HL-60 (cell line): Measurements from ENCODE around the gene TMEM35A.

Experiments
- POLR2AphosphoS5 ChIP-seq: IDR thresholded peaks from 2 replicates; pipeline ENCODE4 v1.6.1; 2012; ENCODE audit warnings: low read depth
- TF ChIP-seq, protein P1 (sequence below): IDR thresholded peaks from one replicate; pipeline ENCODE4 v1.5.1; 2011; ENCODE audit warnings: low read length, control low read depth, inconsistent platforms; ENCODE audit not compliant: insufficient read depth
- TF ChIP-seq, protein P2 (sequence below): IDR thresholded peaks from 2 replicates; pipeline ENCODE4 v1.6.1; 2012; ENCODE audit warnings: low read depth; ENCODE audit not compliant: insufficient replicate concordance

DNA sequence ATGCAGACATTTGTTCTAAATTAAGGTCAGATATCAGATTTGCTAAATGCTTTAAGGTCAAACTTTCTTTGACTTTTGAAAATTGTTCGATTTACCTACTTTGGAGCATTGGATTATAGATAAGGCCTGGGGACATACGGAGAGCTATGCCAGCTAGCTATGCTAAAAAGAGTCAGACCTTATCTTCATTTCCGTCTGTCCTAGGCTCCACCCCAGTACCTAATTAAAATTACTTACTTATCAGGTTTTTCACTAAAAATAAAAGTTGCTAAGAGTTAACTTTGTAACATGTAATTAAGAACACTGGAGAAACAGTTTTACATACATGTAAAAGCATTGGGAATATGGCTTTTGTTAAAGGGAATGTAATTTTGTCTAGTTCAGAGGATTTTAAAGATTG lies 7.1 kb upstream of the TMEM35A start:
- TF ChIP-seq, protein P1, sequence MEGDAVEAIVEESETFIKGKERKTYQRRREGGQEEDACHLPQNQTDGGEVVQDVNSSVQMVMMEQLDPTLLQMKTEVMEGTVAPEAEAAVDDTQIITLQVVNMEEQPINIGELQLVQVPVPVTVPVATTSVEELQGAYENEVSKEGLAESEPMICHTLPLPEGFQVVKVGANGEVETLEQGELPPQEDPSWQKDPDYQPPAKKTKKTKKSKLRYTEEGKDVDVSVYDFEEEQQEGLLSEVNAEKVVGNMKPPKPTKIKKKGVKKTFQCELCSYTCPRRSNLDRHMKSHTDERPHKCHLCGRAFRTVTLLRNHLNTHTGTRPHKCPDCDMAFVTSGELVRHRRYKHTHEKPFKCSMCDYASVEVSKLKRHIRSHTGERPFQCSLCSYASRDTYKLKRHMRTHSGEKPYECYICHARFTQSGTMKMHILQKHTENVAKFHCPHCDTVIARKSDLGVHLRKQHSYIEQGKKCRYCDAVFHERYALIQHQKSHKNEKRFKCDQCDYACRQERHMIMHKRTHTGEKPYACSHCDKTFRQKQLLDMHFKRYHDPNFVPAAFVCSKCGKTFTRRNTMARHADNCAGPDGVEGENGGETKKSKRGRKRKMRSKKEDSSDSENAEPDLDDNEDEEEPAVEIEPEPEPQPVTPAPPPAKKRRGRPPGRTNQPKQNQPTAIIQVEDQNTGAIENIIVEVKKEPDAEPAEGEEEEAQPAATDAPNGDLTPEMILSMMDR, result no peak
- TF ChIP-seq, protein P2, sequence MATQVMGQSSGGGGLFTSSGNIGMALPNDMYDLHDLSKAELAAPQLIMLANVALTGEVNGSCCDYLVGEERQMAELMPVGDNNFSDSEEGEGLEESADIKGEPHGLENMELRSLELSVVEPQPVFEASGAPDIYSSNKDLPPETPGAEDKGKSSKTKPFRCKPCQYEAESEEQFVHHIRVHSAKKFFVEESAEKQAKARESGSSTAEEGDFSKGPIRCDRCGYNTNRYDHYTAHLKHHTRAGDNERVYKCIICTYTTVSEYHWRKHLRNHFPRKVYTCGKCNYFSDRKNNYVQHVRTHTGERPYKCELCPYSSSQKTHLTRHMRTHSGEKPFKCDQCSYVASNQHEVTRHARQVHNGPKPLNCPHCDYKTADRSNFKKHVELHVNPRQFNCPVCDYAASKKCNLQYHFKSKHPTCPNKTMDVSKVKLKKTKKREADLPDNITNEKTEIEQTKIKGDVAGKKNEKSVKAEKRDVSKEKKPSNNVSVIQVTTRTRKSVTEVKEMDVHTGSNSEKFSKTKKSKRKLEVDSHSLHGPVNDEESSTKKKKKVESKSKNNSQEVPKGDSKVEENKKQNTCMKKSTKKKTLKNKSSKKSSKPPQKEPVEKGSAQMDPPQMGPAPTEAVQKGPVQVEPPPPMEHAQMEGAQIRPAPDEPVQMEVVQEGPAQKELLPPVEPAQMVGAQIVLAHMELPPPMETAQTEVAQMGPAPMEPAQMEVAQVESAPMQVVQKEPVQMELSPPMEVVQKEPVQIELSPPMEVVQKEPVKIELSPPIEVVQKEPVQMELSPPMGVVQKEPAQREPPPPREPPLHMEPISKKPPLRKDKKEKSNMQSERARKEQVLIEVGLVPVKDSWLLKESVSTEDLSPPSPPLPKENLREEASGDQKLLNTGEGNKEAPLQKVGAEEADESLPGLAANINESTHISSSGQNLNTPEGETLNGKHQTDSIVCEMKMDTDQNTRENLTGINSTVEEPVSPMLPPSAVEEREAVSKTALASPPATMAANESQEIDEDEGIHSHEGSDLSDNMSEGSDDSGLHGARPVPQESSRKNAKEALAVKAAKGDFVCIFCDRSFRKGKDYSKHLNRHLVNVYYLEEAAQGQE, result no peak
- TF ChIP-seq POLR2AphosphoS5, result no peak
